CD4-positive, alpha-beta T cell treated with Interleukin-15 for 1 hour (primary cell): Measurements from ENCODE around the gene PASD1.
"Not testable (repeated sequence)": the region's sequence is repeated elsewhere in the genome, so short reads cannot be mapped to it uniquely, and the experiment has no call there.

ENCODE experiments used
- DNase-seq: peaks from one replicate; pipeline ENCODE4 v3.0.0-alpha.2; 2020

Gene PASD1, protein sequence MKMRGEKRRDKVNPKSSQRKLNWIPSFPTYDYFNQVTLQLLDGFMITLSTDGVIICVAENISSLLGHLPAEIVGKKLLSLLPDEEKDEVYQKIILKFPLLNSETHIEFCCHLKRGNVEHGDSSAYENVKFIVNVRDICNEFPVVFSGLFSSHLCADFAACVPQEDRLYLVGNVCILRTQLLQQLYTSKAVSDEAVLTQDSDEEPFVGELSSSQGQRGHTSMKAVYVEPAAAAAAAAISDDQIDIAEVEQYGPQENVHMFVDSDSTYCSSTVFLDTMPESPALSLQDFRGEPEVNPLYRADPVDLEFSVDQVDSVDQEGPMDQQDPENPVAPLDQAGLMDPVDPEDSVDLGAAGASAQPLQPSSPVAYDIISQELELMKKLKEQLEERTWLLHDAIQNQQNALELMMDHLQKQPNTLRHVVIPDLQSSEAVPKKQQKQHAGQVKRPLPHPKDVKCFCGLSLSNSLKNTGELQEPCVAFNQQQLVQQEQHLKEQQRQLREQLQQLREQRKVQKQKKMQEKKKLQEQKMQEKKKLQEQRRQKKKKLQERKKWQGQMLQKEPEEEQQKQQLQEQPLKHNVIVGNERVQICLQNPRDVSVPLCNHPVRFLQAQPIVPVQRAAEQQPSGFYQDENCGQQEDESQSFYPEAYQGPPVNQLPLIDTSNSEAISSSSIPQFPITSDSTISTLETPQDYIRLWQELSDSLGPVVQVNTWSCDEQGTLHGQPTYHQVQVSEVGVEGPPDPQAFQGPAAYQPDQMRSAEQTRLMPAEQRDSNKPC

DNA sequence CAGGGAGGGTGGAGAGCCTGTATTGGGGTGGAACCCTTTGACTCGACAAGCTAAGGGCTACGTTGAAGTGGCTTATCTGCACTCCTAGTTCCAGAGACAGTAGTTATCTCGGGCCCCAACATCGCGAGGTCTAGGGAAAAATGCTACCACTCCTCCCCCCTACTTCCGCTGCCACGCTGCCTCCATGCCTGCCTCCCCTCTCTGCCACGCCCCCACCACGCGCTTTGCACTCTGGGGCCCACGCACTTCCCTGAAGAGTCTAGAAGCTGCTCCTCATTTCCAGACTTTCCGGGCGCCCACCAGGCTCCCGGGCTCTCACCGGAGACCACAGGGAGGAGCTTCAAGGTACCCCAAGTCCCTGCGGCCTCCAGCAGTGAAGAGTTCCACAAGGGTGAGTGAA, at the start of gene PASD1:
Gene PASD1 (plus strand): TSS at position 227 of the 400 bp plus-strand sequence. CDS start 37,879 bp downstream, outside the sequence.
- DNase-seq, result no peak

DNA sequence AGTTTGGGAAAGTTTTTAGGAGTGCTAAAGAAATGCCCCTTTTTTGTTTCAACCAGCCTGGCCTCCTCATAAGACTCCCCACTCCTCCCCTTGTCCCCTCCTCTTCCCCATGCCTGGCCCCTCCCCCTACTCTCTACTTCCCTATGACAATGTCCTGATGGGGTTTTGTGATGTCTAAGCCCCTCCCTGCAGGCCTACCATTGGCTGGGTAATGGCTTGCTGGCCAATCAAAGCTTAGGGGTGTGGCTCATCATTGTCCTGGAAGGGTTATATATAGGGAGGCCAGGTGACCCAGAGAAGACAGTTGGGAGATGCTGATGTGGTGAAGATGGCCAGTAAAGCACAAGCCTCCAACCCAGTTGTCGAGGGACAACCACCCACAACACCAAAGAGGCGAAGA, 48.2 kb upstream of the PASD1 start:
- DNase-seq, result no peak

DNA sequence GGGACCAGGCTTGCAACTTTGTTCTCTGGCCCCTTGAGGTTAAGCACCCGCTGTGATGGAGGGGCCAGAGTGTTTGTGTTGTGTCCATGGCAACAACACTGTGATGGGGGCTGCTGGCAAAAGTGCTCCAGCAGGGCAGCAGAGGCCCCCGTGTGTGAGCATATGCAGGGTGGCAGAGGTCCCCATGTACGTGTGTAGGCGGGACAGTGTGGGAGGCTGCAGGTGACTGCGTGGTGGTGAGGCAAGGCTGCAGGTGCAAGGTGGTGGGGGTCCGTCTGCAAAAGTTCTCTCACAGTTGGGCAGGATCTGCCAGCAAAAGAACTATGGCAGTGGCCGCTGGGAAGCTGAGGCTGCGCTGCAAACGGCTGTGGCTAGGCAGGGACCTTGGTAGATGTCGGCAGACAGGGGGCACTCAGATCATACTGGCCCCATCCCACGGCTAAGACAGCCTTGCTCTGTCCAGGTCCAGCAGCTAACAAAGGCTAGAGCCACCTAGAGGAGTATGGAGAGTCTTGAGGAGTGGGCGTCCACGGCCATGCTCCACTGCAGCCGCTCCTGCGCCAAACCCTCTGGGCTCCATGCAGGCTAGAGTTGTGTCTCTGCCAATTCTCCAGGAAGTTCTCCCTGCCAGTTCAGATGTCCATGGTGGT, 46.8 kb upstream of the PASD1 start:
- no peak for DNase-seq

DNA sequence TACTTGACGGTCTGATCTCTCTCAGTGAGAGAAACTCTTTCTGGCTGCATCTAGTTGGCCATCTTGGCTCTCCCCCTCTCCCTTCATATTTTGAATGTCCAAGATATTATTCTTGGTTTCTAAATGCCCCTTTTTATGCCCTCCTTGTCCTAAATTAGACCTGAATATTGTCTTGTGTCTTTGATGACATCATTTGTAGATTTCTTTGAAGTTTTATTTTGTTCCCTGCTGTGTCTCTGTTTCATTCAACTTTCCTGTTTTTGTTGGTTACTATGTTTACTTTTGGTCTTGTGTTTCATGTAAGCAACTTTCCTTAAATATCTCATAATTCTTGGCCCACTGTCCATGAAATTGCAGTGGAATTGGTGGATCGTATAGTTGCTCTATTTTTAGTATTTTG, 46.1 kb upstream of the PASD1 start:
- DNase-seq, result no peak

DNA sequence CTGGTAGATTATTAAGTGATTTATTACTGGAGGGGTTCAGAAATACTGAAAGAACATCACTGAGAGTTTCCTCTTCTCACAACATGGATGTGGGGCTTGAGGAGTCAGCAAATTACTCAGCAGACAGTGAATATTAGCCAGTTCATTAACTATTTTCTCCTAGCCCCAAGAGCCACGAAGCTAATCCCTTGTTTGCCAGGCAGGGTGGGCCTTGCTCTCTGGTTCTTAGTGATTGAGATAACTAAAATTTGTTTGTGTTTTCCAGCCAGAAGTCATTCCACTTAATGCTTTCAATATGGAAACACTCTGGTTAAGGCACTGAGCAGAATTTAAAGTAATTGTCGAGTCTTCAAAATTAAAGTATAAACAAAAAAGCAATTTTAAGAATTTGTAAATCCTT, 40.1 kb upstream of the PASD1 start:
- DNase-seq, result no peak

DNA sequence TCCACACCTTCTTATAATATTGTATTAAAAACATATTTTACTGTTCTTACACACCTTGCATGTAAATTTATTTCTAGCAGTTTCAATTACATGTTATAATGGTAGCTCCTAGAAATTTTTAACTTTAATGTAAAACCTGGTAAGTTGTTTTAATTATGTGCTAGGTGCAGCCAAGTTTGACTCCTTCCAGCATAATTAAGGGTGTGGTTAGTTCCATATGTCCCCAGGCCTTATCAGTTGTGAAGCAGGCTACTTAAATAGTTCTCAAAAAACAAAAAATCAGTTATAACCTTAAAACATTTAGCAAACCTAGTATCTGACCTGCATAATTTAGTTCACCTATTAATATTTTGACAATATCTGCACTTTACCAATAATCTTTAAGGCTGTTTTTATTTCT, 26.9 kb upstream of the PASD1 start:
- DNase-seq, result no peak

DNA sequence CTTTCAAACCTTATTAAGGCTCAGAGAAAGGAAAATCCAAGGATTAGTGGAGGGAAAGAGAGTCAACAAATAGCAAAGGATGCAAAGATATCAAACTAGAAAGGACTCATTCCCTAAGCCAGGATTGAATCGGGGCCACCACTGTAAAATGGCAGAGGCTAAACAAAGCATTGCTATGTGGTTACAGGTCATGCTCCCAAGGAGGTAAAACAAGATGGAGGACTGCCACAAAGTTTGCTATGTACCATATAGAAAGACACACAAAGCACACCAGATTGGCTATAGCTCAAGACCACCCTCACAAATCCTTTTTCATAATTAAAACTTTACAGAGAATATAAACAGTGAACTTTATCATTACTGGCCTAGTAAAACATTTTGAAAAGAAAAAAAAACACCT, 25.9 kb upstream of the PASD1 start:
- DNase-seq, result no peak

DNA sequence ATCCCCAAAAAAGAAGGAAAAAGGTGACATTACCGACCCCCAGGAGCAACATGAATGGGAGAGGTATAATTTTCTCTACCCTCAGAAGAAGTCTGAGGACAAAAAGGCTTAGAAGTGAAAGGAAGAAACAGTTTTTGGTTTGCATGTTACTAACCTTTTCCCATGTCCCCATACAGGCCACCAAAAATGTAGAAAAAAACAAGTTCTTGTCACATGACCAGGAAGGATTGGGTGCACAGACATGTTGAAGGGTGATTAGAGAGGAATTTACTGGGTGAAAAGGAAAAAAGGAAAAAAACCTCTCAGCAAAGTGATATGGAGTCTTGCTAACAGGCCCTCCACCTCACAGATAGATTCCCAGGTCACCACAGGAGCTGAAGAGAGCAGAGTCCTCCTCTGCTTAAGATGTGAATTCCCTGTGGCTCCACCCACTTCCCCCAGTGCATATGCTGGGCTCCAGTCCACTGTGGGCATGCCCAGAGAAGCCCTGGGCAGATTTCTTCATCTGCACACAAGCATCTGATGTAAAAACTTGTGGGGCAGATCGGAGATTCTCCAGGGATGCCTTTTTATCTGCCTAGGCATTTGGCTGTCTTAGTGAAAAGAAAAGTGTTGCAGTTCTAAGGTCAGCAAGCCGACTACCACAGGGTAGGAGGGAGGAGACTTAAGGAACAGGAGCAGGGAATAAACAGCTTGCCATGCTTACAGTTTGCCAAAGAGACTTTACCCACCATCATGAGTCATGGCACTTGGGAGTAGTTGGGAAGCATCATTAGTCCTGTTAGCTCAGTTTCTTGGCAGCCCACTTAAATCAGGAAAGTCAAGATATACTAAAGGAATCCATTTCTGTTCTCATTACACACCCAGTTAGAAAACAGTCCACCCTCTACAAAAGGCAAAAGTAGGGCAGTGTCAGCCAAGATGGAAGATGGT, 25.0 kb upstream of the PASD1 start:
- no peak for DNase-seq

DNA sequence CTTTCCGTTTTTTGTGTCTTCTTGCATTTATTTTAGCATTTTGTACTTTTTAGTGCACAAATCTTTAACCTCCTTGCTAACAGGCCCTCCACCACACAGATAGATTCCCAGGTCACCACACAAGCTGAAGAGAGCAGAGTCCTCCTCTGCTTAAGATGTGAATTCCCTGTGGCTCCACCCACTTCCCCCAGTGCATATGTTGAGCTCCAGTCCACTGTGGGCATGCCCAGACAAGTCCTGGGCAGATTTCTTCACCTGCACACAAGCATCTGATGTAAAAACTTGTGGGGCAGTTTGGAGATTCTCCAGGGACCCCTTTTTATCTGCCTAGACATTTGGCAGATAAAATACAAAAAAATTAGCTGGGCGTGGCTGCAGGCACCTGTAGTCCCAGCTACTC, 19.8 kb upstream of the PASD1 start:
- no peak for DNase-seq

DNA sequence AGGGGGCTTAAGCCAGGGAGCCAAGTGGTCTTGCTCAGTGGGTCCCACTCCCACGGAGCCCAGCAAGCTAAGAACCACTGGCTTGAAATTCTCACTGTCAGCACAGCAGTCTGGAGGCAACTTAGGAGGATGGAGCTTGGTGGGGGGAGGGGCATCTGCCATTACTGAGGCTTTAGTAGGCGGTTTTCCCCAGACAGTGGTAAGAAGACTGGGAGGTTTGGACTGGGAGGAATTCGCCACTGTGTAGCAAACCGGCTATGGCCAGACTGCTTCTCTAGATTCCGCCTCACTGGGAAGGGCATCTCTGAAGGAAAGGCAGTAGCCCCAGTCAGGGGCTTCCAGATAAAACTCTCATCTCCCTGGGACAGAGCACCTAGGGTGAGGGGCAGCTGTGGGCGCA, 17.2 kb upstream of the PASD1 start:
- DNase-seq, result not testable (repeated sequence)

DNA sequence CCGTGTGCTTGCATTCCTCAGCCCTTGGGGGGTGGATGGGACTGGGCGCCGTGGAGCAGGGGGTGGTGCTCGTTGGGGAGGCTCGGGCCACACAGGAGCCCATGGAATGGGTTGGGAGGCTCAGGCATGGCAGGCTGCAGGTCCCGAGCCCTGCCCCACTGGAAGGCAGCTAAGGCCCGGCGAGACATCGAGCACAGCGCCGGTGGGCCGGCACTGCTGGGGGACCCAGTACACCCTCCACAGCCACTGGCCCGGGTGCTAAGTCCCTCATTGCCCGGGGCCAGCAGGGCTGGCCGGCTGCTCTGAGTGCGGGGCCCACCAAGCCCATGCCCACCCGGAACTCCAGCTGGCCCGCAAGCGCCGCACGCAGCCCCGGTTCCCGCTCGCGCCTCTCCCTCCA, 12.3 kb upstream of the PASD1 start:
- not testable (repeated sequence) for DNase-seq

DNA sequence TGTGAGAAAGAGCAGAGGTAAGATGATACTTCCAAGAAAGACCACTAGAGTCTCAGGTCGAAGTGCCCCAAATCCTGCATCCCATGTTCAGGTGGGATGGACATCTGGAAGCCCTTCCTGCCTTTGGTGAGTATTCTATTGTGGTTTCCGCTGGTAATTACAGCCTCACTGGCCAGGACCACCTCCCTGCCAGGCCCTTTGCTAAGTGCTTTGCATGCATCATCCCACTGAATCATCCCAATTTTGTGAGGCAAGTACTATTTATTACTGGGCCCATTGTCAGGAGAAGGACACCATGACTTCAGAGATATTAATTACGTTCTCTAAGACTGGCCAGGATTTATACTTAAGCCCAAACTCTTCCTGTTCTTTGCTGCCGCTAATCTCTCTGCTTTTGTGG, 10.7 kb upstream of the PASD1 start:
- DNase-seq, result no peak

DNA sequence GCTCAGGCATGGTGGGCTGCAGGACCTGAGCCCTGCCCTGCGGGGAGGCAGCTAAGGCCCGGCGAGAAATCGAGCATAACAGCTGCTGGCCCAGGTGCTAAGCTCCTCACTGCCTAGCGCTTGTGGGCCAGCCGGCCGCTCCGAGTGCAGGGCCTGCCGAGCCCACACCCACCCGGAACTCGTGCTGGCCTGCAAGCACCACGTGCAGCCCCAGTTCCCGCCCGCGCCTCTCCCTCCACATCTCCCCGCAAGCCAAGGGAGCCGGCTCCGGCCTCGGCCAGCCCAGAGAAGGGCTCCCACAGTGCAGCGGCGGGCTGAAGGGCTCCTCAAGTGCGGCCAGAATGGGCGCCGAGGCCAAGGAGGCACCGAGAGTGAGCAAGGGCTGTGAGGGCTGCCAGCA, 8.2 kb upstream of the PASD1 start:
- not testable (repeated sequence) for DNase-seq

DNA sequence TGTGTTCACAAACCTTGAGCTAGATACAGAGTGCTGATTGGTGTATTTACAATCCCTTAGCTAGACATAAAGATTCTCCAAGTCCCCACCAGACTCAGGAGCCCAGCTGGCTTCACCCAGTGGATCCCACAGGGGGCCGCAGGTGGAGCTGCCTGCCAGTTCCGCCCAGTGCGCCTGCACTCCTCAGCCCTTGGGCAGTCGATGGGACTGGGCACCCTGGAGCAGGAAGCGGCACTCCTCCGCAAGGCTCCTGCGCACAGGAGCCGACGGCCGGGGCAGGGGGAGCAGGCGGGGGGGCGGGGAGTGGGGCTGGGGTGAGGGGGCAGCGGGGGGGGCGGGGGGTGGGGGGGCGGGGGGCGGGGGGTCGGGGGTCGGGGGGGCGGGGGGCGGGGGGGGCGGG, 990 bp upstream of the PASD1 start:
- not testable (repeated sequence) for DNase-seq

DNA sequence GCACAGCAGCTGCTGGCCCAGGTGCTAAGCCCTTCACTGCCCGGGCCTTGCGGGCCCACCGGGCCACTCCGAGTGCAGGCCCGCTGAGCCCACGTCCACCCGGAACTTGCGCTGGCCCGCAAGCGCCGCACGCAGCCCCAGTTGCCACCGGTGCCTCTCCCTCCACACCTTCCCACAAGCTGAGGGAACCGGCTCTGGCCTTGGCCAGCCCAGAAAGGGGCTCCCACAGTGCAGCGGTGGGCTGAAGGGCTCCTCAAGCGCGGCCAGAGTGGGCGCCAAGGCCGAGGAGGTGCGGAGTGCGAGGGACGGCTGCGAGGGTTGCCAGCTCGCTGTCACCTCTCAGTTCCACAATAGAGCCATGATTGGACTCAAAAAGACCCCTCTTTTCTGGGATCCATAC, 472 bp upstream of the PASD1 start:
- not testable (repeated sequence) for DNase-seq

DNA sequence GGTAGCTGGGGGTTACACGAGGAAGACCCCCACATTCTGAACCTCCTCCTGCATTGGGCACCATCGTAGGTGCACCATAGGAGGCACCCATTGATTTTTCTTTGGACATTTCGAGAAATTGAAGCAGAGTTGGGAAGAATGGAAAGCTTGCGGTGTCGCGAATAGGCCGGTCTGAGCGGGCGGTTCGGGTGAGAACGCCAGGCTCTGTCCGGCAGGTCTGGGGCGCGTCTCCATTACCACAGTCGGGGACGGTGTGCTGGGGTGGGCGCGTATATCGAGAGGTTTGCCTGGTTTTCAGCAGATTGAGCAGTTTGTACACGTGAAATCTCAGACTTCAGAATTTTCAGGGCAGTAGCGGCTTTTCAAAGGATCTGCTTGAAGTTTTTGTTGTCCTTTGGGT, 560 bp downstream of the PASD1 start:
- DNase-seq, result no peak

DNA sequence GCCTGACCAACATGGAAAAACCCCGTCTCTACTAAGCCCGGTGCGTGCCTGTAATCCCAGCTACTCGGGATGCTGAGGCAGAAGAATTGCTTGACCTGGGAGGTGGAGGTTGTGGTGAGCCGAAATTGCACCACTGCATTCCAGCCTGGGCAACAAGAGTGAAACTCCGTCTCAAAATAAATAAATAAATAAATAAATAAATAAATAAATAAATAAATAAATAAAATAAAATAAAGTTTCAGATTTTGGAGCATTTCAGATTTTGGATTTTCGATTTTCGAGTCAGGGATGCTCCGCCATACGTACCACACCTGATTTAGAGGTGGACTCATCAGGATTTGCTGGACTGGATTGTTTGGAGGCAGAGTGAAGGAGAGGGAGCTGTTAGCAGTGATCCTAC, 3.4 kb downstream of the PASD1 start:
- not testable (repeated sequence) for DNase-seq

DNA sequence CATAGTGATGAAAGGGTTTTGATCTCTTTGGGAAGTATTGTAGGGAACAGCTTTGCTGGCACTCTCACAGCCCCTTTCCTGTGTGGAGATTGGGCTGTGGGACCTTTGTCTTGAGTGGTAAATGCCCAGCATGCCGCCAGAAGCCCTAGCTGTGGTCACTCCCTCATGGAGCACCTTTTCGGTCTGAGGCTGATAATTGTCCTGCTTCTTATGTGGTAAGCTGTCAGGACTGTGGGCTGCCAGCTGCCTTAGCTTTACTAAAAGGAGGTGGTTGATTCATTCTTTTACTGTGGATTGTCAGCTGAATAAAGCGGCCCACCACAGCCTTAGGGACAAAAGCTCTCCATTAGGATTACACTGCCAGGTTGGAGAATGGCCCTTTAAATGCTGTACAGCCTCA, 7.1 kb downstream of the PASD1 start:
- no peak for DNase-seq

DNA sequence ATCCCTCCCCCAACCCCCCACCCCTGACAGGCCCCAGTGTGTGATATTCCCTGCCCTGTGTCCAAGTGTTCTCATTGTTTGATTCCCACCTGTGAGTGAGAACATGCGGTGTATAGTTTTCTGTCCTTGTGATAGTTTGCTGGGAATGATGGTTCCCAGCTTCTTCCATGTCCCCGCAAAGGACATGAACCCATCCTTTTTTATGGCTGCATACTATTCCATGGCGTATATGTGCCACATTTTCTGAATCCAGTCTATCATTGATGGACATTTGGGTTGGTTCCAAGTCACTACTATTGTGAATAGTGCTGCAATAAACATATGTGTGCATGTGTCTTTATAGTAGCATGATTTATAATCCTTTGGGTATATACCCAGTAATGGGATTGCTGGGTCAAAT, 29.9 kb downstream of the PASD1 start:
- DNase-seq, result not testable (repeated sequence)

DNA sequence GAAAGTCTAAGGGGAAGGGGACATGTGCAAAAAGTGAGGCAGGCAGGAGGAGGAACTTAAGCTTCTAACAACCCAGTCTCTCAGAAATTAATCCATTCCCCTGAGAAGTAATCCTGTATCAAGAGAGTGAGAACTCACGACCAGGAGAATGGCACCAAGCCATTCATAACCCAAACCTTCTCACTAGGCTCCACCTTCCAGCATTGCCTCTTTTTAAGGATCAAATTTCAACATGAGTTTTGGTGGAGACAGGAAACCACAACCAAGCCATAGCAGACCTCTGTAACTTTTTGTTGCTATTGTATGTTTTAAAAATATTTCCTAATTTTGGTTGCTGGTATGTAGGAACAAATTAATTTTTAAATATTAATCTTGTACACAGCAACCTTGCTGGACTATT, 32.8 kb downstream of the PASD1 start:
- DNase-seq, result no peak

DNA sequence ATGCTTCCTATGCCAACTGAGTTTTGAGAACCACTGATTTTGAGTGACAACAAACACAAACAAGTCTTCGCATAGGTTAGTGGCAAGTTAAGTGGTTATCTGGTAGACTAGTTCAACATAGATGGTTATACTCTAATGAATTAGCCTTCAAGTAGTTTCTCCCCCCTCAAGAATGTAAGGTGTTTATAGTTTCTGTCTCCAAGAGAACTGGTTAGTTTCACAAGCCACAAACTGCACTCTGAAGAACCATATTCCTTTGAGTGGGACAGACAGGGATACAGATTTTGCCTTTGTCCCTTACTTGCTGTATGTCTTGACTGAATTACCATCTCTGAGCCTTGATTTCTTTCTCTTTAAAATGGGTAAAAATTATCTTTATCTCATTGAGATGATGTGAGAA, 41.5 kb downstream of the PASD1 start:
- no peak for DNase-seq

DNA sequence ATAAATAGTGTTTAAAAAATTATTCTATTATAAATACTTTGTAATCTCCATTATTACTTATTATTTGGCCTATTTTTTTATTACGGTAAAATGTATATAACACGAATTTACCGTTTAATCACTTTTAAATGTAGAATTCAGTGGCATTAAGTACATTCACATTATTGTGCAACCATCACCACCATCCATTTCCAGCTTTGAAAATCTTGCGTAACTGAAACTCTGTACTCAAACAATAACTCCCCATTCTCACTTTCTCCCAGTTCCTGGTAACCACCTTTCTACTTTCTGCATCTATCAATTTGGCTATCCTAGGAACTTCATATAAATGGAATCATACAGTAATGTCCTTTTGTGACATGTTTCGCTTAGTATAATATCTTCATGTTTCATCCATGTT, 45.7 kb downstream of the PASD1 start:
- DNase-seq, result no peak

DNA sequence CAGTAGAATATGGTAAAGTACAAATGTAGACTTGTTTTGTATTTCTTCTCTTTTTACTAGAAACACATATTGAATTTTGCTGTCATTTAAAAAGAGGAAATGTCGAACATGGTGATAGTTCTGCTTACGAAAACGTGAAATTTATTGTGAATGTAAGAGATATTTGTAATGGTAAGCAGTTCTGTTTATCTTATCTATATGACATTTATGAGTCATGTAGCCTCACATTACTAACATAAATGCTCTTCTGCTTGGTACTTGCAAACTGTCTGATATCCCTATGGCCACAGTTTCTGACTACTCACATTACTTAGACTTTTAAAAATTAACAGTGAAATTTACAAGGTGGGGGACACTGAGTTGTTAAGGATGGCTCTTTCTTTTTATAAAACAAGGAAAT, 57.9 kb downstream of the PASD1 start:
- no peak for DNase-seq
